Endometrium (tissue), 2 donors: ENCODE data around the gene PLA2G12B.

Source experiments
- FAIRE-seq: peaks from 2 replicates; lab custom pipeline; 2012; peaks lifted over from hg19 to GRCh38; lab: Jason Lieb, UNC
- donor health status: control.
- donor health status: control.

PLA2G12B gene

GRCh38 chr10:72889391-72889831, 65.2 kb downstream of the PLA2G12B start:
- no peak for FAIRE-seq

- no peak for FAIRE-seq
Observed at GRCh38 chr10:72888151-72888638, 66.4 kb downstream of the PLA2G12B start.

GRCh38 chr10:72887043-72887442, 67.6 kb downstream of the PLA2G12B start:
- FAIRE-seq = no peak

- no peak for FAIRE-seq
Observed at GRCh38 chr10:72886621-72887020, 68.0 kb downstream of the PLA2G12B start.

- FAIRE-seq = no peak
Observed at GRCh38 chr10:72885953-72886352, 68.7 kb downstream of the PLA2G12B start.
